IMR-90 (cell line): Measurements from ENCODE around the gene SEPTIN5. TPM values are rescaled to one million over a fixed set of nuclear protein-coding genes. Genes with fewer than 3 reads are reported as not detected.
"Not testable (repeated sequence)": the region's sequence is repeated elsewhere in the genome, so short reads cannot be mapped to it uniquely, and the experiment has no call there.

Experiments used
- ATAC-seq: fragments of 200-7000 bp; cut with Tn5 transposase; 2 replicates; pipeline ENCODE4 v1.9.1; 2020; ENCODE audit warnings: low read depth, mild to moderate bottlenecking, moderate library complexity
- BruUV-seq: library from RNA; stranded (reverse); fragments of 400-500 nt; replicated peaks from 2 replicates; lab custom pipeline; 2021; lab: Mats Ljungman, UMichigan
- CTCF ChIA-PET: fragments of 300-600 bp; formaldehyde crosslinking; extraction: SDS; loops from one replicate; lab custom pipeline; 2021; ENCODE audit warnings: antibody characterized with exemption; lab: Yijun Ruan, JAX
- POLR2A ChIA-PET: fragments of 300-600 bp; sonication (Branson Sonifier 250); formaldehyde crosslinking; loops from one replicate; lab custom pipeline; 2022; ENCODE audit warnings: antibody characterized with exemption; ENCODE audit not compliant: unreplicated experiment; lab: Charles Lee
- DNase-seq: peaks from one replicate; pipeline ENCODE4 v3.0.0; 2013
- H2AFZ ChIP-seq: replicated peaks from 2 replicates; pipeline ENCODE3; 2013; ENCODE audit warnings: low read length, mild to moderate bottlenecking; ENCODE audit not compliant: poor library complexity
- H2AK5ac ChIP-seq: 2 replicates; pipeline ENCODE4 v1.6.1; 2013; ENCODE audit warnings: low read depth, low read length, inconsistent platforms
- H2AK9ac ChIP-seq: replicated peaks from 2 replicates; pipeline ENCODE3; 2013; ENCODE audit warnings: mild to moderate bottlenecking, low read depth, low read length, moderate library complexity; ENCODE audit not compliant: poor library complexity
- H2BK120ac ChIP-seq: 2 replicates; pipeline ENCODE4 v1.6.1; 2013; ENCODE audit warnings: low read depth, low read length, inconsistent platforms
- H2BK15ac ChIP-seq: 3 replicates; pipeline ENCODE4 v1.6.1; 2013; ENCODE audit warnings: low read depth, low read length, inconsistent platforms
- H2BK20ac ChIP-seq: 2 replicates; pipeline ENCODE4 v1.6.1; 2013; ENCODE audit warnings: low read depth, mild to moderate bottlenecking, inconsistent platforms, low read length, moderate library complexity
- H2BK5ac ChIP-seq: 2 replicates; pipeline ENCODE4 v1.6.1; 2013; ENCODE audit warnings: mild to moderate bottlenecking, low read depth, low read length, inconsistent platforms; ENCODE audit not compliant: poor library complexity, severe bottlenecking
- H3K14ac ChIP-seq: replicated peaks from 2 replicates; pipeline ENCODE4 v1.6.1; 2013; ENCODE audit warnings: low read depth, low read length, inconsistent platforms
- H3K18ac ChIP-seq: 2 replicates; pipeline ENCODE4 v1.6.1; 2013; ENCODE audit warnings: low read depth, low read length, control low read depth
- H3K23ac ChIP-seq: 2 replicates; pipeline ENCODE4 v1.6.1; 2013; ENCODE audit warnings: low read depth, low read length, inconsistent platforms
- H3K27ac ChIP-seq: 2 replicates; pipeline ENCODE4 v1.5.1; 2013; ENCODE audit warnings: mild to moderate bottlenecking, control low read depth, low read length; ENCODE audit not compliant: insufficient read depth
- H3K27me3 ChIP-seq: 2 replicates; pipeline ENCODE4 v1.6.1; 2013; ENCODE audit warnings: low read length; ENCODE audit not compliant: control insufficient read depth, insufficient read depth
- H3K36me3 ChIP-seq: 2 replicates; pipeline ENCODE4 v1.6.1; 2013; ENCODE audit warnings: low read length, mixed read lengths; ENCODE audit not compliant: control insufficient read depth, insufficient read depth
- H3K4ac ChIP-seq: 2 replicates; pipeline ENCODE4 v1.6.1; 2013; ENCODE audit warnings: low read depth, low read length, inconsistent platforms
- H3K4me1 ChIP-seq: 2 replicates; pipeline ENCODE4 v1.6.1; 2013; ENCODE audit warnings: low read length, mixed read lengths; ENCODE audit not compliant: control insufficient read depth, insufficient read depth
- H3K4me2 ChIP-seq: 2 replicates; pipeline ENCODE4 v1.6.1; 2013; ENCODE audit warnings: low read depth, mild to moderate bottlenecking, control low read depth, low read length, moderate library complexity
- H3K4me3 ChIP-seq: 2 replicates; pipeline ENCODE4 v1.5.1; 2013; ENCODE audit warnings: low read depth, mild to moderate bottlenecking, control low read depth, low read length, moderate library complexity; ENCODE audit not compliant: insufficient read depth
- H3K56ac ChIP-seq: 2 replicates; pipeline ENCODE4 v1.6.1; 2013; ENCODE audit warnings: low read length, inconsistent platforms; ENCODE audit not compliant: insufficient read depth; ENCODE audit errors: extremely low read depth
- H3K79me1 ChIP-seq, 2 experiments: 2 replicates each; pipeline ENCODE4 v1.6.1; 2013; ENCODE audit warnings: low read length in 2 of 2, inconsistent platforms in 1 of 2, low read depth in 1 of 2
- H3K9ac ChIP-seq: 2 replicates; pipeline ENCODE4 v1.6.1; 2013; ENCODE audit warnings: low read depth, low read length, control low read depth
- H3K9me1 ChIP-seq: 2 replicates; pipeline ENCODE4 v1.6.1; 2013; ENCODE audit warnings: low read length, inconsistent platforms; ENCODE audit not compliant: insufficient read depth
- H3K9me3 ChIP-seq: 2 replicates; pipeline ENCODE4 v1.6.1; 2013; ENCODE audit warnings: low read length; ENCODE audit not compliant: control insufficient read depth, insufficient read depth
- H4K20me1 ChIP-seq: 2 replicates; pipeline ENCODE4 v1.6.1; 2013; ENCODE audit warnings: low read length, inconsistent platforms; ENCODE audit not compliant: insufficient read depth
- H4K5ac ChIP-seq: 2 replicates; pipeline ENCODE4 v1.6.1; 2013; ENCODE audit warnings: mild to moderate bottlenecking, low read depth, low read length, control low read depth
- H4K8ac ChIP-seq, 2 experiments: 2 replicates each; pipeline ENCODE4 v1.6.1; 2013; ENCODE audit warnings: low read depth in 2 of 2, low read length in 2 of 2, control low read depth in 1 of 2, inconsistent platforms in 1 of 2
- H4K91ac ChIP-seq: 2 replicates; pipeline ENCODE4 v1.6.1; 2013; ENCODE audit warnings: low read depth, low read length, inconsistent platforms; ENCODE audit not compliant: insufficient read depth
- WGBS, 2 experiments: methylation state at CpG; one replicate each; pipeline versions ENCODE4 v1.1.5 to v1.1.7; 2013; ENCODE audit warnings: missing lambda C conversion rate in 2 of 2; ENCODE audit not compliant: insufficient read length in 1 of 2; ENCODE audit errors: extremely low coverage in 2 of 2; 5-methylcytosine and 5-hydroxymethylcytosine counted together
- dilution Hi-C: fragments of 300-500 bp; cut with HindIII; formaldehyde crosslinking; loops from one replicate; pipeline ENCODE4 v1.14.3; 2018; ENCODE audit warnings: low sequenced_read_pairs; ENCODE audit not compliant: unreplicated experiment
- in situ Hi-C: fragments of 300-500 bp; cut with MboI; formaldehyde crosslinking; loops from 3 replicates; pipeline ENCODE4 v1.14.3; 2019; ENCODE audit warnings: low sequenced_read_pairs, inconsistent platforms, mixed read lengths
- intact Hi-C: fragments of 100-400 bp; cut with micrococcal nuclease; formaldehyde crosslinking; loops from 2 replicates; pipeline ENCODE4 v1.10.0; 2022
- polyA plus RNA-seq, 3 experiments: library from polyadenylated mRNA; depleted of rRNA; stranded (reverse); fragments of >200 nt; gene quantifications; 2 replicates each; pipeline ENCODE4 v1.2.3, GENCODE V29; 2012; ENCODE audit warnings: low replicate concordance in 1 of 3
- total RNA-seq: library from RNA; depleted of rRNA; stranded (reverse); fragments of >200 nt; gene quantifications from 2 replicates; pipeline ENCODE4 v1.2.3, GENCODE V29; 2012

Gene SEPTIN5
- total and polyA plus RNA-seq, 2 of the 4 experiments (the other 2 are of a cell fraction) = 16.8 to 20.7 TPM

DNA sequence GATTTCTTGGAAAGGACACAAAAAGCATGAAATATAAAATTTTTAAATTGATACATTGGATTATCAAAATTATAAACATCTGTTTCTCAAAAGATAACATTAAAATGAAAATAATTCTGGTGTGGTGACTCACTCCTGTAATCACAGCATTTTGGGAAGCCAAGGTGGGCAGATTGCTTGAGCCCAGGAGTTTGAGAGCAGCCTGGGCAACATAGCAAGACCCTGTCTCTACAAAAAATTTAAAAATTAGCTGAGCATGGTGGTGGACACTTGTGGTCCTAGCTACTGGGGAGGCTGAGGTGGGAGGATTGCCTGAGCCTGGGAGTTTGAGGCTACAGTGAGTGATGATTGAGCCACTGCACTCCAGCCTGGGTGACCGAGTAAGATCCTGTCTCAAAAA, 16.4 kb upstream of the SEPTIN5 start:
- H3K56ac ChIP-seq, H3K79me1 ChIP-seq, H3K4me2 ChIP-seq, in situ Hi-C loops, H3K9ac ChIP-seq, H4K8ac ChIP-seq, H3K9me3 ChIP-seq, POLR2A ChIA-PET, H2BK20ac ChIP-seq, H3K36me3 ChIP-seq, H3K14ac ChIP-seq, DNase-seq, H4K91ac ChIP-seq, H2AK5ac ChIP-seq, H3K27ac ChIP-seq, dilution Hi-C loops, ATAC-seq, H2AK9ac ChIP-seq, H2AFZ ChIP-seq, BruUV-seq, H4K5ac ChIP-seq, H3K4me1 ChIP-seq, H2BK15ac ChIP-seq, H3K18ac ChIP-seq, CTCF ChIA-PET, H3K9me1 ChIP-seq, H3K4ac ChIP-seq, H3K4me3 ChIP-seq, H2BK120ac ChIP-seq, intact Hi-C loops, H2BK5ac ChIP-seq, H4K20me1 ChIP-seq, H3K23ac ChIP-seq: not testable (repeated sequence)
- peaks cover 12% of the 10 kb centered on the region for H3K27me3 ChIP-seq
- no CpG with 5 or more reads among the region's 1 CpG for WGBS, 2 experiments
